AG09319 (cell line): ENCODE data around the gene CNTN4.

Source experiments
- DNase-seq: peaks from one replicate; pipeline ENCODE4 v3.0.0-alpha.2; 2010; ENCODE audit warnings: low read depth; ENCODE audit errors: extremely low read depth
- TF ChIP-seq, protein P1 (sequence below): IDR thresholded peaks from 2 replicates; pipeline ENCODE4 v1.5.1; 2011; ENCODE audit warnings: low read depth, mild to moderate bottlenecking, inconsistent platforms, low read length, moderate library complexity

Gene CNTN4

DNA sequence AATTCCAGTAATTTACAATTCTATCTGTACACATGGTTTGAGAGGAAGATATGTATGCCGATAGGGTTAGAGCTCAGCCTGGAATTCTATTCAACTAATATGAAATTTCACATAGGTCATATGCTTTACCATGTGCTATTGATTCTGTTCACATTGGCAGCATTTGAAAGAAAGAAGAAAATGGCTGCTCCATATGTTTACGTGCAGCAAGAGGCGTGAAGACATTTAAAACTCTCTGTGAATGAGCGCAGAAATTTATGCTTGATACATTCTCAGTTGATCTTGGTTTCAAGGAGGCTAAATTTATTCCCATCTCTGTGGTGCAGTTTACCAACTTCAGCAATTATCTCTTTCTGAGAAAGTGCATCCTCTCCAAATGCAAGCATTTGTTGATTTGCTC is 478.9 kb downstream of the CNTN4 start:
- TF ChIP-seq, protein P1, sequence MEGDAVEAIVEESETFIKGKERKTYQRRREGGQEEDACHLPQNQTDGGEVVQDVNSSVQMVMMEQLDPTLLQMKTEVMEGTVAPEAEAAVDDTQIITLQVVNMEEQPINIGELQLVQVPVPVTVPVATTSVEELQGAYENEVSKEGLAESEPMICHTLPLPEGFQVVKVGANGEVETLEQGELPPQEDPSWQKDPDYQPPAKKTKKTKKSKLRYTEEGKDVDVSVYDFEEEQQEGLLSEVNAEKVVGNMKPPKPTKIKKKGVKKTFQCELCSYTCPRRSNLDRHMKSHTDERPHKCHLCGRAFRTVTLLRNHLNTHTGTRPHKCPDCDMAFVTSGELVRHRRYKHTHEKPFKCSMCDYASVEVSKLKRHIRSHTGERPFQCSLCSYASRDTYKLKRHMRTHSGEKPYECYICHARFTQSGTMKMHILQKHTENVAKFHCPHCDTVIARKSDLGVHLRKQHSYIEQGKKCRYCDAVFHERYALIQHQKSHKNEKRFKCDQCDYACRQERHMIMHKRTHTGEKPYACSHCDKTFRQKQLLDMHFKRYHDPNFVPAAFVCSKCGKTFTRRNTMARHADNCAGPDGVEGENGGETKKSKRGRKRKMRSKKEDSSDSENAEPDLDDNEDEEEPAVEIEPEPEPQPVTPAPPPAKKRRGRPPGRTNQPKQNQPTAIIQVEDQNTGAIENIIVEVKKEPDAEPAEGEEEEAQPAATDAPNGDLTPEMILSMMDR, result no peak
- DNase-seq, result no peak

GRCh38 chr3:2578560-2578959 is 479.9 kb downstream of the CNTN4 start:
- TF ChIP-seq, protein P1, result no peak
- DNase-seq, result no peak

DNA sequence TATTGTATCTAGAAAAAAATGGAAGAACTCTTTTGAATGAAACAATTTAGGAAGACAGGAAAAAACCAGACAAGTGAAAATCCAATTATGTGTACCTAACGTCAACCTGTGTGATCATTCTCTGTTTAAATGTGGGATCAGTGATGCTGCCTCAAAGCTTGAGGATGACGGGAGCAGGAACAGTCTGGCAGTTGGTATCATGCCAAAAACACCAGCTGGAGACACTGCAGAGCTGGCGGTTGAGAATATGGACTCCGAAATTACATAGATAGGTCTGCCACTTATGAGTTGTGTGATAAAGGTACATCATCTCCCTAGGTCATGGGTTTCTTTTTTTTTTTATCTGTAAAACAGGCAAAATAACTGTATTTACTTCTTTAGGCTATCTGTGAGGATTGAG is 480.5 kb downstream of the CNTN4 start:
- DNase-seq, result no peak
- TF ChIP-seq, protein P1, result no peak

DNA sequence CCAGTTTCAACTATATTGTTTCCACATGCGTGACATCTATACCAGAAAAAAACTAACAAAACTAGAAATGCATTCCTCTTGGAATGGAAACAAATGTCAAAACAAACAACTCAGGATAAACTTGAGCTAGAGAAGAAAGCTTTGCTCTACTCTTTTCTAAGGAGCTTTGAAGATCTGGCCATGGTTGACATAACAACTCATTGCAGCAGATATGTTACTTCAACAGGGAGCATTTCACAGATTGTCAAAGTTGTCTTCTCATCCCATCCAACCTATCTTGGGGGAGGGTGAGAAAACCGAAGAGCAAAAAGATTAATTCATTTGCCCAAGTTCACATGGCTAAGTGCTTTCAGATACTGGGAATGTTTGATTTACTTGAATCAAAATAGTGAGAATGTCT is 484.4 kb downstream of the CNTN4 start:
- no peak for DNase-seq
- TF ChIP-seq, protein P1, result no peak

DNA sequence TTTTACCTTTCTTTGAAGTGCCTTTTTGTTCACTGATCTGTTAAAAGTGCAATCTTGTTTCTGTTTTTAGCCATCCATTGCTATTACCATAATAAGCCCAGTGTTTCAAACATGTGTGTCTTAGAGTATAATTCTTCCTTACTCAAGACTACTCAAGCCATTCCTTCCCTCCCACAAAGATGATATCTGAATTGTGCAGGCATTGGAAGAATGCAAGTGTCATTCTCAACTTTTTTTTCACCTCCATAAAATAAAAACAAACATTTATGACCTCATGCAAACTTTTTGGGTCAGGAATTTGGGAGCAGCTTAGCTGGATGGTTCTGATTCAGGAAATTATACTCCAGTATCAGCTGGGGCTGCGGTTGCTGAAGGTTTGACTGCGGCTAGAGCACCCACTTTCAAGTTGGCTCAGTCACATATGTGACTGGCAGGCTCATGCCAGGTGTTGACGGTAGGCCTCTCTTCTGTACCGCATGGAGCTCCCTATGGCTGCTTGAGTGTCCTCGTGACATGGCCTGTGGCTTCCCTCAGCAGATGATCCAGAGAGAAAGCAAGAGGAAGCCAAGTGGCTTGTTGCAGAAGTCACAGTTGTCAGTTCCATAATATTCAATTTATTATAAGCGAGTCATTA is 490.8 kb downstream of the CNTN4 start:
- DNase-seq, result no peak
- TF ChIP-seq, protein P1, result no peak

- DNase-seq, result no peak
- TF ChIP-seq, protein P1, result no peak
Measured at GRCh38 chr3:2595486-2595885, 496.8 kb downstream of the CNTN4 start.

- TF ChIP-seq, protein P1, result no peak
- DNase-seq, result no peak
Measured at GRCh38 chr3:2597615-2598014, 498.9 kb downstream of the CNTN4 start.
